SU-DHL-6 (cell line): ENCODE results near the gene GALNT14.

Experiments
- EZH2phosphoT487 ChIP-seq: fragments of 200-600 bp; sonication (generic), shearing (Covaris generic); conservative IDR thresholded peaks from 2 replicates; pipeline ENCODE4 v1.6.1; 2018; ENCODE audit warnings: mild to moderate bottlenecking, antibody characterized with exemption, low read length, moderate library complexity, mixed read lengths
- TF ChIP-seq, protein P1 (sequence below): fragments of 200-600 bp; sonication (generic); IDR thresholded peaks from one replicate; pipeline ENCODE4 v1.5.1; 2017; ENCODE audit warnings: antibody characterized with exemption, mild to moderate bottlenecking, low read length, moderate library complexity; ENCODE audit not compliant: insufficient read depth, poor library complexity, severe bottlenecking

- TF ChIP-seq, protein P1, sequence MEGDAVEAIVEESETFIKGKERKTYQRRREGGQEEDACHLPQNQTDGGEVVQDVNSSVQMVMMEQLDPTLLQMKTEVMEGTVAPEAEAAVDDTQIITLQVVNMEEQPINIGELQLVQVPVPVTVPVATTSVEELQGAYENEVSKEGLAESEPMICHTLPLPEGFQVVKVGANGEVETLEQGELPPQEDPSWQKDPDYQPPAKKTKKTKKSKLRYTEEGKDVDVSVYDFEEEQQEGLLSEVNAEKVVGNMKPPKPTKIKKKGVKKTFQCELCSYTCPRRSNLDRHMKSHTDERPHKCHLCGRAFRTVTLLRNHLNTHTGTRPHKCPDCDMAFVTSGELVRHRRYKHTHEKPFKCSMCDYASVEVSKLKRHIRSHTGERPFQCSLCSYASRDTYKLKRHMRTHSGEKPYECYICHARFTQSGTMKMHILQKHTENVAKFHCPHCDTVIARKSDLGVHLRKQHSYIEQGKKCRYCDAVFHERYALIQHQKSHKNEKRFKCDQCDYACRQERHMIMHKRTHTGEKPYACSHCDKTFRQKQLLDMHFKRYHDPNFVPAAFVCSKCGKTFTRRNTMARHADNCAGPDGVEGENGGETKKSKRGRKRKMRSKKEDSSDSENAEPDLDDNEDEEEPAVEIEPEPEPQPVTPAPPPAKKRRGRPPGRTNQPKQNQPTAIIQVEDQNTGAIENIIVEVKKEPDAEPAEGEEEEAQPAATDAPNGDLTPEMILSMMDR, result no peak
- TF ChIP-seq EZH2phosphoT487, result no peak
Observed at GRCh38 chr2:31132786-31133185, 5.5 kb downstream of the GALNT14 start.
